OCI-LY1 (cell line): ENCODE data around the gene KMT2A.

ENCODE experiments used
- CTCF ChIP-seq: fragments of 200-600 bp; sonication (generic), shearing (Covaris generic); IDR thresholded peaks from 2 replicates; pipeline ENCODE4 v1.5.1; 2017; ENCODE audit warnings: mild to moderate bottlenecking, antibody characterized with exemption, low read length, moderate library complexity, mixed read lengths
- EZH2 ChIP-seq: fragments of 200-600 bp; sonication (generic), shearing (Covaris generic); IDR thresholded peaks from 2 replicates; pipeline ENCODE4 v1.8.0; 2017; ENCODE audit warnings: borderline replicate concordance, mixed run types, mild to moderate bottlenecking, antibody characterized with exemption, low read length, moderate library complexity, mixed read lengths

DNA sequence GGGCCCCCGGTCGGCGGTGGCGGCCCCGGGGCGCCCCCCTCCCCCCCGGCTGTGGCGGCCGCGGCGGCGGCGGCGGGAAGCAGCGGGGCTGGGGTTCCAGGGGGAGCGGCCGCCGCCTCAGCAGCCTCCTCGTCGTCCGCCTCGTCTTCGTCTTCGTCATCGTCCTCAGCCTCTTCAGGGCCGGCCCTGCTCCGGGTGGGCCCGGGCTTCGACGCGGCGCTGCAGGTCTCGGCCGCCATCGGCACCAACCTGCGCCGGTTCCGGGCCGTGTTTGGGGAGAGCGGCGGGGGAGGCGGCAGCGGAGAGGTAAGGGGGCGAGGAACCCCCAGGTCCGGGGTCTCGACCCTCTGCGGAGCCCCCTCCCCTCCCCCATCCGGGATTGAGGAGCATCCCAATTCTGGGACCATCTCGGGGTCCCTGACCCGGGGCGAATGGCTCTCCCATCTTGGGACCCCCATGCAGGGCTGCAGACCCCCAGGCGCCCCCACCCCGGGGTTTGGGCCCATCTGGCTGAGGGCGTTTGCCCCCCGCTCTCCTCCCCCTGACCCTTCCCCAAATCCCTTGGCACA is 431 bp downstream of the KMT2A start:
- TF ChIP-seq CTCF, result no peak
- TF ChIP-seq EZH2, result no peak
